ENCODE data around the gene YIPF5.
A peak's percentile ranks its signal among the peaks of the same experiment; 100 is the strongest.

The YIPF5 gene

GRCh38 chr5:144170276-144171024, at the start of gene YIPF5, which contains the start of gene KCTD16:
YIPF5 (minus strand) TSS chr5:144170659; CDS start chr5:144169955, 704 bp downstream.
KCTD16 (plus strand) TSS chr5:144170873.
- peak; percentile 94 for DNase-seq

GRCh38 chr5:144219869-144220268, 49.4 kb upstream of the YIPF5 start:
- DNase-seq: no peak

GRCh38 chr5:144210655-144211054, 40.2 kb upstream of the YIPF5 start:
- DNase-seq: no peak

GRCh38 chr5:144209361-144209760, 38.9 kb upstream of the YIPF5 start:
- no peak for DNase-seq

- DNase-seq: peak; percentile 54
Measured at GRCh38 chr5:144207875-144208444, 37.5 kb upstream of the YIPF5 start.

- DNase-seq: no peak
Measured at GRCh38 chr5:144206141-144206540, 35.7 kb upstream of the YIPF5 start.

- peak; percentile 50 for DNase-seq
Measured at GRCh38 chr5:144205141-144205551, 34.7 kb upstream of the YIPF5 start.

GRCh38 chr5:144203750-144204596, 33.5 kb upstream of the YIPF5 start:
- peak; percentile 65 for DNase-seq

GRCh38 chr5:144202726-144203125, 32.3 kb upstream of the YIPF5 start:
- DNase-seq: no peak

- DNase-seq: peak; percentile 52
Measured at GRCh38 chr5:144202072-144202471, 31.6 kb upstream of the YIPF5 start.

- no peak for DNase-seq
Measured at GRCh38 chr5:144201588-144201987, 31.1 kb upstream of the YIPF5 start.

- DNase-seq: no peak
Measured at GRCh38 chr5:144198386-144198785, 27.9 kb upstream of the YIPF5 start.

GRCh38 chr5:144196612-144197011, 26.2 kb upstream of the YIPF5 start:
- DNase-seq: no peak

- no peak for DNase-seq
Measured at GRCh38 chr5:144195448-144195847, 25.0 kb upstream of the YIPF5 start.

GRCh38 chr5:144194144-144194543, 23.7 kb upstream of the YIPF5 start:
- no peak for DNase-seq

- no peak for DNase-seq
Measured at GRCh38 chr5:144192661-144193060, 22.2 kb upstream of the YIPF5 start.

- DNase-seq: no peak
Measured at GRCh38 chr5:144191998-144192397, 21.5 kb upstream of the YIPF5 start.

- no peak for DNase-seq
Measured at GRCh38 chr5:144191531-144191930, 21.1 kb upstream of the YIPF5 start.

GRCh38 chr5:144189800-144190429, 19.5 kb upstream of the YIPF5 start:
- no peak for DNase-seq

GRCh38 chr5:144187699-144188294, 17.3 kb upstream of the YIPF5 start:
- peak; percentile 45 for DNase-seq

GRCh38 chr5:144183254-144183889, 12.9 kb upstream of the YIPF5 start:
- peak; percentile 20 for DNase-seq

GRCh38 chr5:144179226-144179625, 8.8 kb upstream of the YIPF5 start:
- no peak for DNase-seq

Measured in NCI-H1092 treated with DMSO at 0.1 percent for 48 hours (cell line).